Measurements from ENCODE around the gene GRIP1.

DNA sequence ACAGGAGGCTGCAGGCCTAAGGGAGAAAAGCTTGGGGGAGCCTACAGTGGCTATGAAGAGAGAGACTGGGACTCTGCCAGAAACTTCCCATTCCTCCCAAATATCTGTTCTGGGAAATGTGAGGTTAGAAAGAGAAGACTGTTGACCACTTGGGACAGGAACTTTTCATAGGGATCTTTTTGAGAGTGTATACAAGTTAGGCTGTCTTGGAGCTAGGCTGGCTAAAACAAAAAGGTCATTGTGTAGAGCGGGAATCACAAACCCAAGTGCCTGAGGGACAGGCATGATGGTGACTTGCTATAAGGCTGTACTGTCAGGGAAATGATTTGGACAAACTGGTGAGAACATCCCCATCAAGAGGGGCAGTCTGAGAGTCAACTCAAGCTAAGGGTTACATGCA is 175.1 kb downstream of the GRIP1 start:
- TF ChIP-seq, protein P1, sequence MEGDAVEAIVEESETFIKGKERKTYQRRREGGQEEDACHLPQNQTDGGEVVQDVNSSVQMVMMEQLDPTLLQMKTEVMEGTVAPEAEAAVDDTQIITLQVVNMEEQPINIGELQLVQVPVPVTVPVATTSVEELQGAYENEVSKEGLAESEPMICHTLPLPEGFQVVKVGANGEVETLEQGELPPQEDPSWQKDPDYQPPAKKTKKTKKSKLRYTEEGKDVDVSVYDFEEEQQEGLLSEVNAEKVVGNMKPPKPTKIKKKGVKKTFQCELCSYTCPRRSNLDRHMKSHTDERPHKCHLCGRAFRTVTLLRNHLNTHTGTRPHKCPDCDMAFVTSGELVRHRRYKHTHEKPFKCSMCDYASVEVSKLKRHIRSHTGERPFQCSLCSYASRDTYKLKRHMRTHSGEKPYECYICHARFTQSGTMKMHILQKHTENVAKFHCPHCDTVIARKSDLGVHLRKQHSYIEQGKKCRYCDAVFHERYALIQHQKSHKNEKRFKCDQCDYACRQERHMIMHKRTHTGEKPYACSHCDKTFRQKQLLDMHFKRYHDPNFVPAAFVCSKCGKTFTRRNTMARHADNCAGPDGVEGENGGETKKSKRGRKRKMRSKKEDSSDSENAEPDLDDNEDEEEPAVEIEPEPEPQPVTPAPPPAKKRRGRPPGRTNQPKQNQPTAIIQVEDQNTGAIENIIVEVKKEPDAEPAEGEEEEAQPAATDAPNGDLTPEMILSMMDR (IDR thresholded peaks at IDR 0.05; ENCODE audit: insufficient read depth, low read length, poor library complexity, severe bottlenecking), result no peak
- TF ChIP-seq EZH2phosphoT487 (conservative IDR thresholded peaks at IDR 0.05; ENCODE audit: low read length), result no peak

Measured in SU-DHL-6 (cell line).